HepG2 (cell line): Measurements from ENCODE around the gene NCDN. TPM values are rescaled to one million over a fixed set of nuclear protein-coding genes. Genes with fewer than 3 reads are reported as not detected.

Experiments
- ATAC-seq: fragments of 200-7000 bp; cut with Tn5 transposase; 3 replicates; pipeline ENCODE4 v1.9.1; 2020; ENCODE audit warnings: mild to moderate bottlenecking, moderate library complexity
- BruUV-seq: library from RNA; stranded (reverse); fragments of 400-500 nt; replicated peaks from 2 replicates; lab custom pipeline; 2021; lab: Mats Ljungman, UMichigan
- CTCF ChIA-PET: fragments of 300-600 bp; formaldehyde crosslinking; extraction: SDS; loops from one replicate; lab custom pipeline; 2021; ENCODE audit warnings: low total read pairs, inconsistent platforms, low intra/inter-chr PET ratio; lab: Yijun Ruan, JAX
- POLR2A ChIA-PET: fragments of 350-600 bp; sonication (Branson Sonifier 250); formaldehyde crosslinking; loops from one replicate; lab custom pipeline; 2020; ENCODE audit warnings: antibody characterized with exemption, inconsistent platforms; lab: Yijun Ruan, JAX
- DNase-seq: peaks from one replicate; pipeline ENCODE4 v3.0.0-alpha.2; 2015; ENCODE audit warnings: low spot score
- FAIRE-seq: peaks from 3 replicates; lab custom pipeline; 2011; peaks lifted over from hg19 to GRCh38; lab: Jason Lieb, UNC
- H2AFZ ChIP-seq: one replicate; pipeline ENCODE4 v1.6.1; 2011; ENCODE audit warnings: low read length, inconsistent platforms
- H3K27ac ChIP-seq: fragments of 300-600 bp; 3 replicates; pipeline ENCODE4 v1.8.0; 2011; ENCODE audit warnings: mixed run types, mild to moderate bottlenecking, mixed read lengths, low read length, inconsistent platforms; ENCODE audit not compliant: insufficient read depth; ENCODE audit errors: extremely low read length
- H3K27me3 ChIP-seq, 2 experiments: fragments of 200-600 bp in 1 of 2; 2 replicates in 1 of 2; 3 replicates in 1 of 2; pipeline versions ENCODE4 v1.6.0 to v1.8.0; 2011; ENCODE audit warnings: low read length in 2 of 2, mild to moderate bottlenecking in 2 of 2, moderate library complexity in 2 of 2, inconsistent platforms in 1 of 2; ENCODE audit not compliant: insufficient read depth in 2 of 2, control insufficient read depth in 1 of 2
- H3K36me3 ChIP-seq, 2 experiments: fragments of 200-600 bp in 1 of 2; replicated peaks in 1 of 2; 2 replicates in 1 of 2; 3 replicates in 1 of 2; pipeline versions ENCODE4 v1.5.1 to v1.8.0; 2011; ENCODE audit warnings: low read length in 2 of 2, inconsistent platforms in 1 of 2; ENCODE audit not compliant: insufficient read depth in 2 of 2, control insufficient read depth in 1 of 2
- H3K4me1 ChIP-seq: 2 replicates; pipeline ENCODE4 v1.5.1; 2012; ENCODE audit warnings: low read length, inconsistent platforms; ENCODE audit not compliant: insufficient read depth
- H3K4me2 ChIP-seq: 2 replicates; pipeline ENCODE4 v1.6.0; 2011; ENCODE audit warnings: low read depth, low read length, inconsistent platforms
- H3K4me3 ChIP-seq, 3 experiments: fragments of 200-600 bp in 1 of 3; sonication (generic), shearing (Covaris generic) in 1 of 3; replicated peaks in 1 of 3; 2 replicates each; pipeline ENCODE4 v1.5.1; 2011 to 2016; ENCODE audit warnings: low read length in 3 of 3, inconsistent platforms in 2 of 3, low read depth in 2 of 3, mild to moderate bottlenecking in 2 of 3, control low read depth in 1 of 3, mixed read lengths in 1 of 3; ENCODE audit not compliant: insufficient read depth in 1 of 3
- H3K79me2 ChIP-seq: one replicate; pipeline ENCODE4 v1.6.1; 2011; ENCODE audit warnings: low read length, inconsistent platforms; ENCODE audit not compliant: insufficient read depth
- H3K9ac ChIP-seq: 2 replicates; pipeline ENCODE4 v1.6.0; 2011; ENCODE audit warnings: mild to moderate bottlenecking, low read depth, low read length, inconsistent platforms; ENCODE audit not compliant: insufficient read depth
- H3K9me3 ChIP-seq: 2 replicates; pipeline ENCODE4 v1.5.1; 2012; ENCODE audit warnings: mild to moderate bottlenecking, low read length
- H4K20me1 ChIP-seq: 2 replicates; pipeline ENCODE4 v1.6.0; 2011; ENCODE audit warnings: inconsistent platforms, mild to moderate bottlenecking, low read length, moderate library complexity; ENCODE audit not compliant: insufficient read depth
- EP300 ChIP-seq, 3 experiments: sonication (generic) in 1 of 3; formaldehyde crosslinking in 1 of 3; IDR thresholded peaks; 2 replicates each; pipeline versions ENCODE4 v1.5.1 to v1.6.1; 2011 to 2020; ENCODE audit warnings: low read depth in 2 of 3, low read length in 2 of 3, borderline replicate concordance in 1 of 3, improper control_type of control experiment in 1 of 3, mild to moderate bottlenecking in 1 of 3, missing genetic modification reagents in 1 of 3, moderate library complexity in 1 of 3
- HNF4G ChIP-seq, 2 experiments: sonication (generic) in 1 of 2; formaldehyde crosslinking in 1 of 2; IDR thresholded peaks; 2 replicates each; pipeline versions ENCODE4 v1.4.0 to v1.6.1; 2011 to 2020; ENCODE audit warnings: borderline replicate concordance in 2 of 2, low read depth in 2 of 2, mild to moderate bottlenecking in 2 of 2, low read length in 1 of 2, missing genetic modification reagents in 1 of 2, moderate library complexity in 1 of 2
- JUN ChIP-seq: sonication (generic); formaldehyde crosslinking; IDR thresholded peaks from 2 replicates; pipeline ENCODE4 v1.4.0; 2020; ENCODE audit warnings: mild to moderate bottlenecking, missing genetic modification reagents
- POGZ ChIP-seq: sonication (generic); formaldehyde crosslinking; IDR thresholded peaks from 2 replicates; pipeline ENCODE4 v1.4.0; 2020; ENCODE audit warnings: mild to moderate bottlenecking, missing genetic modification reagents
- REXO4 ChIP-seq: sonication (generic); formaldehyde crosslinking; IDR thresholded peaks from 2 replicates; pipeline ENCODE4 v1.8.0; 2022; ENCODE audit warnings: missing genetic modification reagents, mild to moderate bottlenecking, borderline replicate concordance
- SALL1 ChIP-seq: sonication (generic); formaldehyde crosslinking; IDR thresholded peaks from 2 replicates; pipeline ENCODE4 v1.8.0; 2022; ENCODE audit warnings: mild to moderate bottlenecking, missing genetic modification reagents
- SMAD3 ChIP-seq: sonication (generic); formaldehyde crosslinking; IDR thresholded peaks from 2 replicates; pipeline ENCODE4 v1.4.0; 2020; ENCODE audit warnings: missing genetic modification reagents
- SOX6 ChIP-seq, 2 experiments: fragments of 450-650 bp in 1 of 2; sonication (generic) in 1 of 2; formaldehyde crosslinking in 1 of 2; IDR thresholded peaks; 2 replicates each; pipeline versions ENCODE4 v1.4.0 to v1.6.1; 2017 to 2020; ENCODE audit warnings: antibody characterized with exemption in 1 of 2, mild to moderate bottlenecking in 1 of 2, missing genetic modification reagents in 1 of 2
- SYNCRIP ChIP-seq: fragments of 200-400 bp; formaldehyde crosslinking; IDR thresholded peaks from 2 replicates; pipeline ENCODE4 v1.6.1; 2018; ENCODE audit warnings: mild to moderate bottlenecking, low read depth, low read length; ENCODE audit not compliant: insufficient read depth
- YEATS4 ChIP-seq: sonication (generic); formaldehyde crosslinking; IDR thresholded peaks from 2 replicates; pipeline ENCODE4 v1.4.0; 2020; ENCODE audit warnings: missing genetic modification reagents, borderline replicate concordance
- ZNF224 ChIP-seq: sonication (generic); formaldehyde crosslinking; IDR thresholded peaks from 2 replicates; pipeline ENCODE4 v1.5.0; 2020; ENCODE audit warnings: mild to moderate bottlenecking, missing genetic modification reagents
- ZNF44 ChIP-seq: sonication (generic); formaldehyde crosslinking; IDR thresholded peaks from 2 replicates; pipeline ENCODE4 v1.5.1; 2020; ENCODE audit warnings: mild to moderate bottlenecking, missing genetic modification reagents
- ZNF567 ChIP-seq: sonication (generic); formaldehyde crosslinking; IDR thresholded peaks from 2 replicates; pipeline ENCODE4 v1.8.1; 2023; ENCODE audit warnings: mild to moderate bottlenecking, missing genetic modification reagents, borderline replicate concordance
- ZNF839 ChIP-seq: sonication (generic); formaldehyde crosslinking; IDR thresholded peaks from 2 replicates; pipeline ENCODE4 v1.4.0; 2020; ENCODE audit warnings: missing genetic modification reagents, mild to moderate bottlenecking, borderline replicate concordance
- WGBS: methylation state at CpG from one replicate; pipeline ENCODE4 v1.1.6; 2017; ENCODE audit warnings: low lambda C conversion rate; 5-methylcytosine and 5-hydroxymethylcytosine counted together
- in situ Hi-C: cut with HindIII; loops from 2 replicates; pipeline ENCODE4 v1.10.0; 2017; ENCODE audit warnings: low pct_unique_long_range_greater_than_20kb; ENCODE audit not compliant: extremely low pct_ligation_motif_present
- intact Hi-C: fragments of 100-400 bp; cut with micrococcal nuclease; formaldehyde crosslinking; loops from one replicate; pipeline ENCODE4 v1.10.0; 2022; ENCODE audit not compliant: unreplicated experiment
- polyA plus RNA-seq, 8 experiments: library from polyadenylated mRNA; depleted of rRNA in 3 of 8; stranded (reverse) in 7 of 8; unstranded in 1 of 8; fragments of >200 nt; fragmentation: Illumina TruSeq in 4 of 8; extraction: Trizol in 4 of 8; gene quantifications; 2 replicates each; pipeline versions ENCODE4 v1.2.1 to v1.2.3, GENCODE V29; 2011 to 2016; ENCODE audit warnings: low read depth in 4 of 8, missing spikeins in 1 of 8, mixed read lengths in 1 of 8; ENCODE audit not compliant: insufficient read depth in 1 of 8
- total RNA-seq, 5 experiments: library from RNA; depleted of rRNA; stranded (reverse); fragments of >200 nt; fragmentation: Illumina TruSeq; extraction: Trizol; gene quantifications; 2 replicates each; pipeline ENCODE4 v1.2.3, GENCODE V29; 2016; ENCODE audit warnings: low read depth in 1 of 5
- TF ChIP-seq, protein P1 (sequence below): sonication (generic); formaldehyde crosslinking; IDR thresholded peaks from 2 replicates; pipeline ENCODE4 v1.5.1; 2020; ENCODE audit warnings: missing genetic modification reagents, mild to moderate bottlenecking, borderline replicate concordance
- TF ChIP-seq, protein P2 (sequence below): sonication (generic); formaldehyde crosslinking; IDR thresholded peaks from 2 replicates; pipeline ENCODE4 v1.4.0; 2020; ENCODE audit warnings: missing genetic modification reagents

The NCDN gene
- total and polyA plus RNA-seq, 2 of the 13 experiments (the other 11 are each of a cell fraction or from before 2014, with no cell fraction given): 6.6 to 9.3 TPM

DNA sequence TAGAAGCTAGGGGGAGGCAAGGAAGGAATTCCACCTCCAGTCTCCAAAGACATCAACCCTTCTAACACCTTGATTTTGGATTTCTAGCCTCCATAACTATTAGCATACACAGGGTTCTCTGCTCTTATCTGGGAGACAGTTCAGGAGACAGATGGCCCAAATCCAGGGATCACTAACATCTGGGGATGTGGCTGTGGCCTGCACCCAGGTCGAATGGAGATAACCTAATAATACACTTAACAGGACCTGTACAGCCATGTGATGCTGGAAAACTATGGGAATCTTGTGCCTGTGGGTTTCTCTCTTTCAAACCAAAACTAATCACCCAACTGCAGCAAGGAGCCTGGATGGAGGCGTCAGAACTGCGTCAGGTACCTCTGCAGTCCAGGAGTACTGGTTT lies 48.0 kb upstream of the NCDN start:
- in situ Hi-C loops (no loop called here), intact Hi-C loops (no loop called here)
- Histone ChIP-seq H3K4me3 (no peak overlapping the region), H3K36me3 (peaks cover 9 to 24% of the 10 kb centered on the region in 2 experiments), H2AFZ (no peak overlapping the region), H3K27me3 (no peaks in the 10 kb centered on the region), H3K9me3 (no peaks in the 10 kb centered on the region), H3K4me1 (peaks cover 14% of the 10 kb centered on the region), H4K20me1 (0 out of 2 replicates have a peak, but pooled peaks cover 3% of the 10 kb centered on the region), H3K27ac (no peak overlapping the region), H3K9ac (no peak overlapping the region), H3K4me2 (no peak overlapping the region), H3K79me2 (peaks cover 9% of the 10 kb centered on the region)
- no peak for DNase-seq
- no peak for FAIRE-seq
- ChIA-PET POLR2A (no interaction called here), CTCF (no interaction called here)
- WGBS: 87% methylated on average over 3 of the region's 3 CpGs
- ATAC-seq: no peak
- BruUV-seq: no TSS peak
- TF ChIP-seq ZNF224 (CRISPR knock-in tag) (no peak), EP300 (IDR thresholded peaks at IDR 0.05; ENCODE audit: low read depth in 2 of 2, low read length in 2 of 2) (no peak), EP300 (CRISPR knock-in tag; IDR thresholded peaks at IDR 0.05; ENCODE audit: borderline replicate concordance) (no peak), ZNF44 (CRISPR knock-in tag) (no peak), POGZ (CRISPR knock-in tag) (no peak), SALL1 (CRISPR knock-in tag) (no peak), JUN (CRISPR knock-in tag) (no peak), YEATS4 (CRISPR knock-in tag) (no peak), SMAD3 (CRISPR knock-in tag) (no peak), ZNF567 (CRISPR knock-in tag) (no peak), REXO4 (CRISPR knock-in tag) (no peak), HNF4G (IDR thresholded peaks at IDR 0.05; ENCODE audit: borderline replicate concordance, low read depth, low read length) (no peak), HNF4G (CRISPR knock-in tag; IDR thresholded peaks at IDR 0.05; ENCODE audit: borderline replicate concordance, low read depth) (no peak), SOX6 (IDR thresholded peaks at IDR 0.05) (no peak), SOX6 (CRISPR knock-in tag; IDR thresholded peaks at IDR 0.05) (no peak), SYNCRIP (no peak), ZNF839 (CRISPR knock-in tag) (no peak)
- TF ChIP-seq, protein P1, sequence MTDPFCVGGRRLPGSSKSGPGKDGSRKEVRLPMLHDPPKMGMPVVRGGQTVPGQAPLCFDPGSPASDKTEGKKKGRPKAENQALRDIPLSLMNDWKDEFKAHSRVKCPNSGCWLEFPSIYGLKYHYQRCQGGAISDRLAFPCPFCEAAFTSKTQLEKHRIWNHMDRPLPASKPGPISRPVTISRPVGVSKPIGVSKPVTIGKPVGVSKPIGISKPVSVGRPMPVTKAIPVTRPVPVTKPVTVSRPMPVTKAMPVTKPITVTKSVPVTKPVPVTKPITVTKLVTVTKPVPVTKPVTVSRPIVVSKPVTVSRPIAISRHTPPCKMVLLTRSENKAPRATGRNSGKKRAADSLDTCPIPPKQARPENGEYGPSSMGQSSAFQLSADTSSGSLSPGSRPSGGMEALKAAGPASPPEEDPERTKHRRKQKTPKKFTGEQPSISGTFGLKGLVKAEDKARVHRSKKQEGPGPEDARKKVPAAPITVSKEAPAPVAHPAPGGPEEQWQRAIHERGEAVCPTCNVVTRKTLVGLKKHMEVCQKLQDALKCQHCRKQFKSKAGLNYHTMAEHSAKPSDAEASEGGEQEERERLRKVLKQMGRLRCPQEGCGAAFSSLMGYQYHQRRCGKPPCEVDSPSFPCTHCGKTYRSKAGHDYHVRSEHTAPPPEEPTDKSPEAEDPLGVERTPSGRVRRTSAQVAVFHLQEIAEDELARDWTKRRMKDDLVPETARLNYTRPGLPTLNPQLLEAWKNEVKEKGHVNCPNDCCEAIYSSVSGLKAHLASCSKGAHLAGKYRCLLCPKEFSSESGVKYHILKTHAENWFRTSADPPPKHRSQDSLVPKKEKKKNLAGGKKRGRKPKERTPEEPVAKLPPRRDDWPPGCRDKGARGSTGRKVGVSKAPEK (CRISPR knock-in tag): no peak
- TF ChIP-seq, protein P2, sequence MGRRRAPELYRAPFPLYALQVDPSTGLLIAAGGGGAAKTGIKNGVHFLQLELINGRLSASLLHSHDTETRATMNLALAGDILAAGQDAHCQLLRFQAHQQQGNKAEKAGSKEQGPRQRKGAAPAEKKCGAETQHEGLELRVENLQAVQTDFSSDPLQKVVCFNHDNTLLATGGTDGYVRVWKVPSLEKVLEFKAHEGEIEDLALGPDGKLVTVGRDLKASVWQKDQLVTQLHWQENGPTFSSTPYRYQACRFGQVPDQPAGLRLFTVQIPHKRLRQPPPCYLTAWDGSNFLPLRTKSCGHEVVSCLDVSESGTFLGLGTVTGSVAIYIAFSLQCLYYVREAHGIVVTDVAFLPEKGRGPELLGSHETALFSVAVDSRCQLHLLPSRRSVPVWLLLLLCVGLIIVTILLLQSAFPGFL (CRISPR knock-in tag): no peak
